SK-N-MC (cell line): ENCODE results near the gene NLRP4.

Experiments used
- EZH2 ChIP-seq: fragments of 200-600 bp; sonication (generic); IDR thresholded peaks from one replicate; pipeline ENCODE4 v1.6.1; 2017; ENCODE audit warnings: antibody characterized with exemption
- POLR2AphosphoS5 ChIP-seq: IDR thresholded peaks from 2 replicates; pipeline ENCODE4 v1.6.1; 2012; ENCODE audit warnings: mild to moderate bottlenecking, low read depth, low read length, borderline replicate concordance

DNA sequence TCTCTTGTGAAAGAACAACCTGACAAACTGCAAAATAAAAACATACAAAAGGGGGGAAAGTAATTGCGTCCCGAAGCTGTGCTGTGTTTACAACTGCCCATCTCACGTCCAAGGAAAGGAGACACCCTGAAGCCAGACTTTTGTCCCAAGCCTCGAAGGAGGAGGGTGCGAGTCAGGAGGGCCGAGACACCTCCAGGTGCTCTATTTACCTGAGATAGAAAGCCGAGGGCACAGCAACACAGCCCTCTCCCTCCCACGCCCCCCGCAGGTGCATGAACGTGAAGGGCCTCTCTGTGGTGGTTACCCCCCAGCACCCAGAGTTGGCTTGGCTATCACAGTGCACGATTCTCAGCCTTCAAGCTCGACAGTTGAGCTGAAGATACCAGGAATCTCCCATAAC is 62.6 kb downstream of the NLRP4 start:
- TF ChIP-seq EZH2, result no peak
- TF ChIP-seq POLR2AphosphoS5, result no peak
